Dendritic cell treated with granulocyte-macrophage colony-stimulating factor and Interleukin-4, amounts not matched to agents 40 ng/mL and 50 ng/mL, for 4 days (primary cell): Measurements from ENCODE around the gene PRPSAP1.

Source experiments
- H3K27ac Mint-ChIP-seq: one replicate; pipeline ENCODE4 v1.8.0; 2022; ENCODE audit warnings: mild to moderate bottlenecking, mixed read lengths
- H3K27me3 Mint-ChIP-seq: one replicate; pipeline ENCODE4 v1.8.0; 2022; ENCODE audit warnings: mild to moderate bottlenecking, mixed read lengths
- H3K36me3 Mint-ChIP-seq: one replicate; pipeline ENCODE4 v1.8.0; 2022; ENCODE audit warnings: low read depth, mixed read lengths
- H3K4me1 Mint-ChIP-seq: one replicate; pipeline ENCODE4 v1.8.0; 2022; ENCODE audit warnings: low read depth, mixed read lengths
- H3K4me3 Mint-ChIP-seq: one replicate; pipeline ENCODE4 v1.8.0; 2022; ENCODE audit warnings: mild to moderate bottlenecking, moderate library complexity, mixed read lengths
- H3K9me3 Mint-ChIP-seq: one replicate; pipeline ENCODE4 v1.8.0; 2022; ENCODE audit warnings: mixed read lengths
- intact Hi-C: fragments of 100-400 bp; cut with micrococcal nuclease; formaldehyde crosslinking; loops from one replicate; pipeline ENCODE4 v1.15.0; 2022

The PRPSAP1 gene

GRCh38 chr17:76261421-76262215 lies 92.1 kb downstream of the PRPSAP1 start:
- H3K4me3 Mint-ChIP-seq, result no peak overlapping the region
- H3K36me3 Mint-ChIP-seq, result peaks cover 11% of the 10 kb centered on the region

GRCh38 chr17:76260669-76261068 lies 93.0 kb downstream of the PRPSAP1 start:
- no peak overlapping the region for H3K4me3 Mint-ChIP-seq
- H3K36me3 Mint-ChIP-seq, result peaks cover 2% of the 10 kb centered on the region
- intact Hi-C loops, result no loop called here
- peaks cover 37% of the 10 kb centered on the region for H3K4me1 Mint-ChIP-seq
- H3K9me3 Mint-ChIP-seq, result no peaks in the 10 kb centered on the region
- no peak overlapping the region for H3K27ac Mint-ChIP-seq
- H3K27me3 Mint-ChIP-seq, result no peaks in the 10 kb centered on the region

More at GRCh38 chr17:76261421-76262215, 92.1 kb downstream of the PRPSAP1 start:
- H3K4me1 Mint-ChIP-seq, result peaks cover 40% of the 10 kb centered on the region
- H3K27ac Mint-ChIP-seq, result peak overlapping the region; percentile 96
- no peaks in the 10 kb centered on the region for H3K9me3 Mint-ChIP-seq
- intact Hi-C loops, result no loop called here
- no peaks in the 10 kb centered on the region for H3K27me3 Mint-ChIP-seq

GRCh38 chr17:76260220-76260619 lies 93.5 kb downstream of the PRPSAP1 start:
- intact Hi-C loops, result no loop called here
- Mint-ChIP-seq H3K4me1 (peaks cover 37% of the 10 kb centered on the region), H3K36me3 (no peaks in the 10 kb centered on the region), H3K27me3 (peaks cover 2% of the 10 kb centered on the region), H3K4me3 (no peak overlapping the region), H3K27ac (no peak overlapping the region), H3K9me3 (no peaks in the 10 kb centered on the region)
